NOMO-1 treated with dmso at 0.1 percent for 144 hours (cell line): ENCODE data around the gene VCAM1.
"Not testable (repeated sequence)": the region's sequence is repeated elsewhere in the genome, so short reads cannot be mapped to it uniquely, and the experiment has no call there.

Experiments used
- DNase-seq: peaks from one replicate; lab custom pipeline; 2025; ENCODE audit not compliant: unreplicated experiment; lab: John Stamatoyannopoulos, UW

VCAM1 gene

GRCh38 chr1:100773444-100773843, 53.9 kb downstream of the VCAM1 start:
- DNase-seq, result no peak

DNA sequence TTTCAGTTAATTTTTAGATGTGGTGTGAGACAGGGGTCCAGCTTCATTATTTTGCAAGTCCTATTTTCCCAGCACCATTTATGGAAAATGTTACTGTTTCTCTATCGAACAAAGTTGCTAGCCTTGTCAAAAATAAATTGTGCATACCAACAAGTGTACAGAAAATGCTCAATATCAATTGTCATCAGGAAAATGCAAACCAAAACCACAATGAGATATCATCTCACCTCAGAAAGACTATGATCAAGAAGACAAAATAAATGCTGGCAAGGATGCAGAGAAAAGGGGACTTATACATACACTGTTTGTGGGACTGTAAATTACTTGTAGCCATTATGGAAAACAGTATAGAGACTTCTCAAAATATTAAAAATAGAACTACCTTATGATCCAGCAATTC, 54.8 kb downstream of the VCAM1 start:
- no peak for DNase-seq

DNA sequence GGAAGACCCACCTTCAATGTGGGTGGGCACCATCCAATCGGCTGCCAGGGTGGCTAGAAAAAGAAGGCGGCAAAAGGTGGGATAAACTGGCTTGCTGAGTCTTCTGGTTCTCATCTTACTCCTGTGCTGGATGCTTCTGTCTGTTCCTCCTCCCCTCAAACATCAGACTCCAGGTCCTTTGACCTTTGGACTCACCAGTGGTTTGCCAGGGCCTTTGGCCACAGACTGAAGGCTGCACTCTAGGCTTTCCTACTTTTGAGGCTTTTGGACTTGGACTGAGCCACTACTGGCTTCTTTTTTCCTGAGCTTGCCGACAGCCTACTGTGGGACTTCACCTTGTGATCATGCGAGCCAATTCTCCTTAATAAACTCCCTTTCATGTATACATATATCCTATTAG, 55.9 kb downstream of the VCAM1 start:
- no peak for DNase-seq

DNA sequence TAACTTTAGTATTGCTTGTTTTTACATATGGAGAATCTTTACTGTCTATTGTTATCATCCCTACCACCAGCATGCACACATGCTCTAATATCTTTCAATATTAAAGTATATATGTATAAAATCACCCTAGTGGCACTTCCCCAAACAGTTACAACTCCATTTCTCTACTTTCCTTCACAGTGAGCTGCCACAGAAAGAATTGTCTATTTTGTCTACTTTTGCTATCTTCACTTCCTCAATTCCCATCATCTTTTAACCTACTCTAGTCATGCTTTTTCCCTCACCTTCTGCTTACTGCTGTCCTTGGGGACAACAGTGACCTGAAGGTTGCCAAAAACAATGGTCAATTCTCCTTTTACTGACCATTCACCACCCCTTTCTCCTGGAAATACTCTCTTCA, 59.2 kb downstream of the VCAM1 start:
- DNase-seq, result no peak

GRCh38 chr1:100780814-100781213, 61.3 kb downstream of the VCAM1 start:
- no peak for DNase-seq

GRCh38 chr1:100781728-100782127, 62.2 kb downstream of the VCAM1 start:
- DNase-seq, result not testable (repeated sequence)

GRCh38 chr1:100782473-100783039, 63.0 kb downstream of the VCAM1 start:
- DNase-seq, result no peak

DNA sequence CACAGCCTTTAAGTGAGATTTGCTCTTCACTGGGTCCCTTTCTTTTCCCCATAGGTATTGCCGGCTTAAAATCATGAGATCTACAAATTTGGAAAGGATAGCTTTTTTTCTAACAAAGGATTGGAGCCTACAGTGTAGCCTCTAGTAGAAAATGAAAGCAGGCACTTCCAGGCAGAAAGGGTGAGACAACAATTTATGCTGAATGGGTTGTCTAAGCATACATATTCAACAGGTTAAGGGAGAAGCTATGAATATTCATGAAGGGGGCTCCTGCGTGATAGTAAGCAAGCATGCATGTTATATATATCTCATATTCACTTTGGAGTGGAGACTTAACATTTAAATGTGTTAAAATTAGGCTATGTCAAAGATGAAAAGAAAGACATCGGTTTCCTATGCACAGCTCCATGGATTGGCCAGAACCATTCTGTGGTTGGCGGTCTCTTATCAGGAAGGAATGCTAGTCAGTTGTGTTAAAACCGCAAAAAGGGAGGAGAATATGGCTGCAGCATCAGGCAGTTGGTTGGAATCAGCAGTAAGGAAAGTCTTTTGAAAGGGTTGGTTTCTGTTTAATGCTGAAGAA, 66.0 kb downstream of the VCAM1 start:
- no peak for DNase-seq

DNA sequence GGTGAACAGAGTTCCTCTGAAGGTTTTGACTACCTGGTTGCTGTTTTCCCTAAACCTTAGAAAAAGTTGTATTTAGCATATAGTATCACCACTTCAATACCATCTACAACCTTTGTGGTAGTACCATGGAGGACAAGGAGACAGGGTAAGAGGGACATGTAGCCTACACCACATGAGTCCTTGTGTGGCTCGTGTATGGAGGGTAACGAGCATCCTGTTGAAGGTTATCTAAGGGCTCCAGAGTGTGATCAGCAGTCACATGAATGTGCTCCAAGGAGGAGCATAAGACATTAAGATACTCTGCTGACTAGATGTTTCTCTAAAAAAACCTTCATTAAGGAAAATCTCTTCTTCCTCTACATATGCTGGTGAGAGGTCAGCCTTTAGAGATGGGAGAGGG, 67.3 kb downstream of the VCAM1 start:
- DNase-seq, result no peak
